WTC11 (cell line): Measurements from ENCODE around the gene ITPRID1.

Experiments
- AFF4 ChIP-seq: sonication (generic); formaldehyde crosslinking; IDR thresholded peaks from 2 replicates; pipeline ENCODE4 v1.8.1; 2023; ENCODE audit warnings: mild to moderate bottlenecking, missing genetic modification reagents, borderline replicate concordance
- CTCF ChIP-seq: fragments of 200-600 bp; IDR thresholded peaks from 2 replicates; pipeline ENCODE4 v1.8.0; 2022; ENCODE audit warnings: antibody characterized with exemption
- JAZF1 ChIP-seq: fragments of 250-450 bp; sonication (Bioruptor Pico); IDR thresholded peaks from 2 replicates; pipeline ENCODE4 v1.9.0; 2021; ENCODE audit warnings: moderate library complexity, mild to moderate bottlenecking, inconsistent platforms
- NFYB ChIP-seq: sonication (generic); formaldehyde crosslinking; conservative IDR thresholded peaks from 2 replicates; pipeline ENCODE4 v1.8.0; 2022; ENCODE audit warnings: low read depth, missing genetic modification reagents
- SP1 ChIP-seq: sonication (generic); formaldehyde crosslinking; conservative IDR thresholded peaks from 2 replicates; pipeline ENCODE4 v1.8.1; 2022; ENCODE audit warnings: missing genetic modification reagents
- TEAD4 ChIP-seq: sonication (generic); formaldehyde crosslinking; IDR thresholded peaks from 2 replicates; pipeline ENCODE4 v1.8.0; 2022; ENCODE audit warnings: mild to moderate bottlenecking, missing genetic modification reagents
- USF1 ChIP-seq: sonication (generic); formaldehyde crosslinking; IDR thresholded peaks from 2 replicates; pipeline ENCODE4 v1.8.0; 2022; ENCODE audit warnings: mild to moderate bottlenecking, missing genetic modification reagents
- ZNF232 ChIP-seq: sonication (generic); formaldehyde crosslinking; IDR thresholded peaks from 2 replicates; pipeline ENCODE4 v1.8.0; 2022; ENCODE audit warnings: mild to moderate bottlenecking, missing genetic modification reagents
- ZNF317 ChIP-seq: sonication (generic); formaldehyde crosslinking; IDR thresholded peaks from 2 replicates; pipeline ENCODE4 v1.8.1; 2023; ENCODE audit warnings: low read depth, mild to moderate bottlenecking, moderate library complexity, missing genetic modification reagents, borderline replicate concordance
- TF ChIP-seq, protein P1 (sequence below): sonication (generic); formaldehyde crosslinking; IDR thresholded peaks from 2 replicates; pipeline ENCODE4 v1.8.1; 2022; ENCODE audit warnings: mild to moderate bottlenecking, missing genetic modification reagents, moderate library complexity, borderline replicate concordance
- TF ChIP-seq, protein P2 (sequence below): sonication (generic); formaldehyde crosslinking; IDR thresholded peaks from 2 replicates; pipeline ENCODE4 v1.8.1; 2023; ENCODE audit warnings: mild to moderate bottlenecking, missing genetic modification reagents, moderate library complexity
- TF ChIP-seq, protein P3 (sequence below): sonication (generic); formaldehyde crosslinking; IDR thresholded peaks from 2 replicates; pipeline ENCODE4 v1.8.1; 2022; ENCODE audit warnings: low read depth, mild to moderate bottlenecking, moderate library complexity, missing genetic modification reagents, borderline replicate concordance

GRCh38 chr7:31688996-31689395 is 175.1 kb downstream of the ITPRID1 start:
- TF ChIP-seq SP1 (CRISPR knock-in tag): no peak
- TF ChIP-seq, protein P1, sequence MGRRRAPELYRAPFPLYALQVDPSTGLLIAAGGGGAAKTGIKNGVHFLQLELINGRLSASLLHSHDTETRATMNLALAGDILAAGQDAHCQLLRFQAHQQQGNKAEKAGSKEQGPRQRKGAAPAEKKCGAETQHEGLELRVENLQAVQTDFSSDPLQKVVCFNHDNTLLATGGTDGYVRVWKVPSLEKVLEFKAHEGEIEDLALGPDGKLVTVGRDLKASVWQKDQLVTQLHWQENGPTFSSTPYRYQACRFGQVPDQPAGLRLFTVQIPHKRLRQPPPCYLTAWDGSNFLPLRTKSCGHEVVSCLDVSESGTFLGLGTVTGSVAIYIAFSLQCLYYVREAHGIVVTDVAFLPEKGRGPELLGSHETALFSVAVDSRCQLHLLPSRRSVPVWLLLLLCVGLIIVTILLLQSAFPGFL (CRISPR knock-in tag): no peak
- TF ChIP-seq JAZF1 (CRISPR knock-in tag): no peak
- TF ChIP-seq, protein P2, sequence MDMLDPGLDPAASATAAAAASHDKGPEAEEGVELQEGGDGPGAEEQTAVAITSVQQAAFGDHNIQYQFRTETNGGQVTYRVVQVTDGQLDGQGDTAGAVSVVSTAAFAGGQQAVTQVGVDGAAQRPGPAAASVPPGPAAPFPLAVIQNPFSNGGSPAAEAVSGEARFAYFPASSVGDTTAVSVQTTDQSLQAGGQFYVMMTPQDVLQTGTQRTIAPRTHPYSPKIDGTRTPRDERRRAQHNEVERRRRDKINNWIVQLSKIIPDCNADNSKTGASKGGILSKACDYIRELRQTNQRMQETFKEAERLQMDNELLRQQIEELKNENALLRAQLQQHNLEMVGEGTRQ (CRISPR knock-in tag): no peak
- TF ChIP-seq CTCF: no peak
- TF ChIP-seq, protein P3, sequence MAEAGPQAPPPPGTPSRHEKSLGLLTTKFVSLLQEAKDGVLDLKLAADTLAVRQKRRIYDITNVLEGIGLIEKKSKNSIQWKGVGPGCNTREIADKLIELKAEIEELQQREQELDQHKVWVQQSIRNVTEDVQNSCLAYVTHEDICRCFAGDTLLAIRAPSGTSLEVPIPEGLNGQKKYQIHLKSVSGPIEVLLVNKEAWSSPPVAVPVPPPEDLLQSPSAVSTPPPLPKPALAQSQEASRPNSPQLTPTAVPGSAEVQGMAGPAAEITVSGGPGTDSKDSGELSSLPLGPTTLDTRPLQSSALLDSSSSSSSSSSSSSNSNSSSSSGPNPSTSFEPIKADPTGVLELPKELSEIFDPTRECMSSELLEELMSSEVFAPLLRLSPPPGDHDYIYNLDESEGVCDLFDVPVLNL: no peak
- TF ChIP-seq ZNF317 (CRISPR knock-in tag): no peak
- TF ChIP-seq USF1 (CRISPR knock-in tag): no peak
- no peak for TF ChIP-seq AFF4
- no peak for TF ChIP-seq TEAD4 (CRISPR knock-in tag)
- TF ChIP-seq NFYB (CRISPR knock-in tag): no peak
- TF ChIP-seq ZNF232 (CRISPR knock-in tag): no peak
